Natural killer cell (primary cell): ENCODE results near the gene HSPBP1. TPM values are rescaled to one million over a fixed set of nuclear protein-coding genes. Genes with fewer than 3 reads are reported as not detected.

Experiments used
- ATAC-seq, 3 donors: fragments of 150-1000 bp in 2 of 3; fragments of 200-7000 bp in 1 of 3; cut with Tn5 transposase; 1 replicate in 1 of 3; 2 replicates in 2 of 3; pipeline ENCODE4 v1.10.0; 2021; ENCODE audit warnings: mild to moderate bottlenecking in 2 of 3, moderate library complexity in 2 of 3
- DNase-seq, 2 donors: peaks; one replicate each; pipeline versions ENCODE4 v3.0.0 to v3.0.0-alpha.2; 2013 to 2021; ENCODE audit warnings: mixed read lengths in 1 of 2
- H3K27ac ChIP-seq: one replicate; pipeline ENCODE4 v1.5.1; 2013; ENCODE audit warnings: mild to moderate bottlenecking, low read length
- H3K27me3 ChIP-seq: one replicate; pipeline ENCODE4 v1.6.1; 2013; ENCODE audit warnings: low read length; ENCODE audit not compliant: control insufficient read depth, insufficient read depth
- H3K36me3 ChIP-seq: one replicate; pipeline ENCODE4 v1.6.1; 2013; ENCODE audit warnings: low read length; ENCODE audit not compliant: control insufficient read depth, insufficient read depth
- H3K4me1 ChIP-seq: one replicate; pipeline ENCODE4 v1.6.1; 2013; ENCODE audit warnings: low read length; ENCODE audit not compliant: control insufficient read depth, insufficient read depth
- H3K4me3 ChIP-seq: one replicate; pipeline ENCODE4 v1.5.1; 2013; ENCODE audit warnings: low read length
- H3K9me3 ChIP-seq: one replicate; pipeline ENCODE4 v1.6.1; 2013; ENCODE audit warnings: low read length; ENCODE audit not compliant: control insufficient read depth, insufficient read depth
- H3K27ac Mint-ChIP-seq, 2 donors: one replicate each; pipeline ENCODE4 v1.8.0; 2022; ENCODE audit warnings: mild to moderate bottlenecking in 2 of 2, mixed read lengths in 2 of 2, moderate library complexity in 1 of 2
- H3K27me3 Mint-ChIP-seq, 2 donors: one replicate each; pipeline ENCODE4 v1.8.0; 2022; ENCODE audit warnings: low read depth in 2 of 2, mixed read lengths in 2 of 2
- H3K36me3 Mint-ChIP-seq: one replicate; pipeline ENCODE4 v1.8.0; 2022; ENCODE audit warnings: mixed read lengths
- H3K4me1 Mint-ChIP-seq, 2 donors: one replicate each; pipeline ENCODE4 v1.8.0; 2022; ENCODE audit warnings: mixed read lengths in 2 of 2
- H3K4me3 Mint-ChIP-seq: one replicate; pipeline ENCODE4 v1.8.0; 2022; ENCODE audit warnings: mild to moderate bottlenecking, moderate library complexity, mixed read lengths
- H3K9me3 Mint-ChIP-seq, 2 donors: one replicate each; pipeline ENCODE4 v1.8.0; 2022; ENCODE audit warnings: mixed read lengths in 2 of 2
- CTCF ChIP-seq: fragments of 200-600 bp; IDR thresholded peaks from one replicate; pipeline ENCODE4 v1.8.0; 2022; ENCODE audit warnings: antibody characterized with exemption
- WGBS: methylation state at CpG from one replicate; pipeline ENCODE4 v1.1.7; 2013; ENCODE audit warnings: missing lambda C conversion rate; ENCODE audit not compliant: insufficient coverage; 5-methylcytosine and 5-hydroxymethylcytosine counted together
- intact Hi-C: fragments of 100-400 bp; cut with micrococcal nuclease; formaldehyde crosslinking; loops from one replicate; pipeline ENCODE4 v1.14.2; 2022
- total RNA-seq, 4 donors: library from RNA; stranded (reverse); fragments of 120-200 nt in 1 of 4; gene quantifications; one replicate each; pipeline versions ENCODE4 v1.2.3 to v1.2.4, GENCODE V29; 2013 to 2022

HSPBP1 gene
- total RNA-seq, 3 donors from 2014 or later (not counting 1 experiment from before 2014, with no cell fraction given): 17.1 to 19.5 (median 18.5) TPM

DNA sequence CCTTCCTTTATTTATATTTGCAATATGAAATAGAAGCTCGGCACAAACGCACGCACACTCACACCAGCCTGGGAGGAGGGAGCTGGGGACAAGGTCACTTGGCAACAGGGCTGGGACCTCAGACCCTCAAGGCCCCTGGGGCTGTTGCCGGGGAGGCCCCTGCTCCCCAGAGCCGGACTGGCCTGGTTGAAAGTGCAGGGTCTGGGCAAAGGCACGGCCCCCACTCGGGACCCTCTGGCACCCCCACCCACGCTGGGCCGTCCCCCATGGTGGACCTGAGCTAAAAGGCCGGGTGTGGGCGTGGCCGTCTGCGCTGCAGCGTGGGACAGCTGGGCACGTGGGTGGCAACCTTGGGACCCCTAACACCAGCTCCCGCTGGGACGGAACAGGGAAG is 50.1 kb downstream of the HSPBP1 start:
- Histone ChIP-seq H3K9me3 (no peaks in the 10 kb centered on the region), H3K27me3 (no peaks in the 10 kb centered on the region), H3K4me3 (no peak overlapping the region), H3K36me3 (peaks cover 74% of the 10 kb centered on the region), H3K27ac (no peak overlapping the region), H3K4me1 (no peaks in the 10 kb centered on the region)
- no peaks in the 10 kb centered on the region for H3K27me3 Mint-ChIP-seq
- no peak for TF ChIP-seq CTCF
- H3K4me3 Mint-ChIP-seq: no peak overlapping the region
- H3K4me1 Mint-ChIP-seq: peaks cover 12 to 16% of the 10 kb centered on the region in 2 donors
- H3K27ac Mint-ChIP-seq: no peak overlapping the region
- peaks cover 11% of the 10 kb centered on the region for H3K36me3 Mint-ChIP-seq
- intact Hi-C loops: no loop called here
- no peak for DNase-seq
- H3K9me3 Mint-ChIP-seq: no peaks in the 10 kb centered on the region
- no peak for ATAC-seq
- WGBS: 92% methylated on average over 17 of the region's 17 CpGs

GRCh38 chr19:55229145-55229788 is 50.6 kb downstream of the HSPBP1 start:
- Histone ChIP-seq H3K4me3 (no peak overlapping the region), H3K9me3 (no peaks in the 10 kb centered on the region), H3K36me3 (peaks cover 69% of the 10 kb centered on the region), H3K27me3 (no peaks in the 10 kb centered on the region), H3K27ac (no peak overlapping the region), H3K4me1 (no peaks in the 10 kb centered on the region)
- ATAC-seq: no peak
- peak overlapping the region in 1 of 2 donors; percentile 56 for H3K27ac Mint-ChIP-seq
- no peak overlapping the region for H3K4me3 Mint-ChIP-seq
- H3K9me3 Mint-ChIP-seq: no peaks in the 10 kb centered on the region
- H3K36me3 Mint-ChIP-seq: peaks cover 5% of the 10 kb centered on the region
- intact Hi-C loops: no loop called here
- no peak for TF ChIP-seq CTCF
- no peaks in the 10 kb centered on the region for H3K27me3 Mint-ChIP-seq
- no peak for DNase-seq
- WGBS: 95% methylated on average over 16 of the region's 18 CpGs
- peaks cover 8 to 11% of the 10 kb centered on the region in 2 donors for H3K4me1 Mint-ChIP-seq

- H3K27ac Mint-ChIP-seq: peak within 1 kb of the TSS; percentile 29 to 65
- ATAC-seq (no peak), DNase-seq (no peak)
- intact Hi-C loops: no loop called here
- Histone ChIP-seq H3K36me3 (peaks cover 65% of the 10 kb centered on the region), H3K9me3 (no peaks in the 10 kb centered on the region), H3K27me3 (no peaks in the 10 kb centered on the region), H3K4me3 (no peak within 1 kb of the TSS), H3K4me1 (no peaks in the 10 kb centered on the region), H3K27ac (no peak within 1 kb of the TSS)
- H3K27me3 Mint-ChIP-seq: no peaks in the 10 kb centered on the region
- H3K4me1 Mint-ChIP-seq: peaks cover 5 to 11% of the 10 kb centered on the region in 2 donors
- 96% methylated on average over 12 of the region's 12 CpGs for WGBS
- no peak within 1 kb of the TSS for H3K4me3 Mint-ChIP-seq
- H3K9me3 Mint-ChIP-seq: no peaks in the 10 kb centered on the region
- no peak for TF ChIP-seq CTCF
- H3K36me3 Mint-ChIP-seq: no peaks in the 10 kb centered on the region
Observed at GRCh38 chr19:55228403-55229031, 51.4 kb downstream of the HSPBP1 start, which contains the start of gene TMEM86B. TMEM86B (minus strand) TSS chr19:55228763; CDS start chr19:55228741, 22 bp downstream.
